Motor neuron (in vitro differentiated cells): ENCODE measurements around the gene WASF2. TPM values are rescaled to one million over a fixed set of nuclear protein-coding genes. Genes with fewer than 3 reads are reported as not detected.

Experiments used
- ATAC-seq, 8 experiments: fragments of 200-7000 bp; cut with Tn5 transposase; replicated peaks in 6 of 8; 2 replicates each; pipeline ENCODE4 v1.8.0; 2021; ENCODE audit warnings: mild to moderate bottlenecking in 8 of 8, moderate library complexity in 8 of 8
- H3K27ac ChIP-seq, 2 donors: fragments of 250-450 bp; sonication (Bioruptor Pico); 2 replicates each; pipeline ENCODE4 v1.9.0; 2021; ENCODE audit warnings: antibody characterized with exemption in 2 of 2, mild to moderate bottlenecking in 2 of 2, moderate library complexity in 1 of 2
- H3K4me1 ChIP-seq, 2 donors: fragments of 250-450 bp; sonication (Bioruptor Pico); replicated peaks in 1 of 2; 2 replicates each; pipeline ENCODE4 v1.6.1; 2021; ENCODE audit warnings: antibody characterized with exemption in 2 of 2, mild to moderate bottlenecking in 2 of 2, moderate library complexity in 1 of 2
- H3K4me3 ChIP-seq, 5 donors: fragments of 250-450 bp; sonication (Bioruptor Pico); 2 replicates each; pipeline ENCODE4 v1.9.0; 2021; ENCODE audit warnings: antibody characterized with exemption in 5 of 5, mild to moderate bottlenecking in 5 of 5, moderate library complexity in 4 of 5
- WGBS, 10 experiments: fragments of 450-650 bp; shearing (Covaris generic); methylation state at CpG; one replicate each; pipeline ENCODE4 v1.0.0; 2022; 5-methylcytosine and 5-hydroxymethylcytosine counted together
- in situ Hi-C, 9 experiments: fragments of 400-800 bp; cut with MboI; loops; one replicate each; pipeline ENCODE4 v1.15.0; 2021; ENCODE audit warnings: low sequenced_read_pairs in 9 of 9, low pct_unique_long_range_greater_than_20kb in 2 of 9; ENCODE audit not compliant: unreplicated experiment in 9 of 9
- total RNA-seq, 8 experiments: library from RNA; unstranded; fragments of 300-600 nt; gene quantifications; 2 replicates each; pipeline versions ENCODE4 v1.2.3 to v1.2.4, GENCODE V29; 2022

WASF2 gene
- total RNA-seq, 8 experiments from 2014 or later, result 11.8 to 38.3 (median 22.4) TPM

- Histone ChIP-seq H3K4me1 (peaks cover 3 to 10% of the 10 kb centered on the region in 2 donors), H3K4me3 (no peak overlapping the region), H3K27ac (no peak overlapping the region)
- 7 to 92% (median 34%) methylated on average over 2 to 27 of the region's 40 CpGs; no CpG with 5 or more reads in 4 of the 10 experiments for WGBS, 10 experiments
- in situ Hi-C loops, result no loop called here
- ATAC-seq, result peak in 7 of 8 experiments; percentile 10 to 74 (median 43)
These were observed 132.5 kb downstream of the WASF2 start for GRCh38 chr1:27357281-27358037.

GRCh38 chr1:27356619-27357280 is 133.2 kb downstream of the WASF2 start:
- 88 to 100% (median 100%) methylated on average over 1 to 3 of the region's 37 CpGs; no CpG with 5 or more reads in 7 of the 10 experiments for WGBS, 10 experiments
- Histone ChIP-seq H3K4me3 (no peak overlapping the region), H3K4me1 (peaks cover 3 to 10% of the 10 kb centered on the region in 2 donors), H3K27ac (no peak overlapping the region)
- peak in 2 of 8 experiments; percentile 74 to 79 for ATAC-seq
- in situ Hi-C loops, result no loop called here

- WGBS, 10 experiments, result 80 to 100% (median 94%) methylated on average over 1 to 7 of the region's 13 CpGs; no CpG with 5 or more reads in 5 of the 10 experiments
- H3K27ac ChIP-seq, result no peak overlapping the region
- no peak for ATAC-seq
- in situ Hi-C loops, result no loop called here
- H3K4me1 ChIP-seq, result peaks cover 5 to 14% of the 10 kb centered on the region in 2 donors
- H3K4me3 ChIP-seq, result no peak overlapping the region
These were observed 133.7 kb downstream of the WASF2 start for GRCh38 chr1:27356277-27356618.

GRCh38 chr1:27355683-27356082 is 134.3 kb downstream of the WASF2 start:
- H3K27ac ChIP-seq, result no peak overlapping the region
- 40 to 100% (median 94%) methylated on average over 1 to 5 of the region's 5 CpGs; no CpG with 5 or more reads in 4 of the 10 experiments for WGBS, 10 experiments
- peaks cover 7 to 18% of the 10 kb centered on the region in 2 donors for H3K4me1 ChIP-seq
- no peak overlapping the region for H3K4me3 ChIP-seq
- no peak for ATAC-seq
- in situ Hi-C loops, result no loop called here

Other genes with a start within 250 kb of the WASF2 start
- 10 to 100 TPM; 27.0 to 57.4 (median 38.0) TPM for gene TMEM222, start 168.0 kb downstream of the WASF2 start, total RNA-seq
- 10 to 100 TPM in 3 of 8 experiments, 1 to 10 TPM in 5; 1.2 to 21.5 (median 3.2) TPM for gene SYTL1, start 148.1 kb downstream of the WASF2 start, total RNA-seq
- 10 to 100 TPM in 4 of 8 experiments, 1 to 10 TPM in 4; 3.8 to 17.0 (median 10.9) TPM for gene MAP3K6, start 123.2 kb downstream of the WASF2 start, total RNA-seq
- gene FCN3, start 115.3 kb downstream of the WASF2 start, total RNA-seq, result 10 to 100 TPM in 1 of 8 experiments, 1 to 10 TPM in 4, under 1 TPM in 1, not detected in 2; 0.37 to 10.3 (median 2.3) TPM
- 1 to 10 TPM in 1 of 8 experiments, under 1 TPM in 6, not detected in 1; 0.11 to 1.6 (median 0.54) TPM for gene CD164L2, start 106.8 kb downstream of the WASF2 start, total RNA-seq
- gene GPR3, start 97.5 kb downstream of the WASF2 start, total RNA-seq, result 1 to 10 TPM in 7 of 8 experiments, under 1 TPM in 1; 0.56 to 4.0 (median 2.5) TPM
- 10 to 100 TPM in 7 of 8 experiments, 1 to 10 TPM in 1; 8.6 to 30.2 (median 14.4) TPM for gene AHDC1, start 114.0 kb upstream of the WASF2 start, total RNA-seq
- gene FGR, start 145.0 kb upstream of the WASF2 start, total RNA-seq, result under 1 TPM in 5 of 8 experiments, not detected in 3; 0.08 to 0.71 (median 0.18) TPM
- gene IFI6, start 182.0 kb upstream of the WASF2 start, total RNA-seq, result 1,000 to 10,000 TPM in 1 of 8 experiments, 100 to 1,000 TPM in 1, 10 to 100 TPM in 4, 1 to 10 TPM in 2; 7.4 to 3,288 (median 15.3) TPM
- 10 to 100 TPM in 5 of 8 experiments, 1 to 10 TPM in 3; 4.4 to 13.0 (median 11.2) TPM for gene FAM76A, start 235.8 kb upstream of the WASF2 start, total RNA-seq